Measurements from ENCODE around the gene AGBL3.
"Not testable (repeated sequence)": the region's sequence is repeated elsewhere in the genome, so short reads cannot be mapped to it uniquely, and the experiment has no call there.

Gene AGBL3

GRCh38 chr7:135170274-135170997, 184.1 kb downstream of the AGBL3 start, which contains the start of gene CYREN:
Gene CYREN, minus strand, starts transcription at chr7:135170707. Its CDS starts 1,785 bp downstream, at chr7:135168922.
- TF ChIP-seq CTCF (IDR thresholded peaks at IDR 0.05), result peak; percentile 61 to 71
- Histone ChIP-seq H3K4me3 (peak within 1 kb of the TSS; percentile 78 to 99), H3K4me1 (peaks cover 7 to 40% (median 35%) of the 10 kb centered on the region in 4 donors), H3K27ac (peak within 1 kb of the TSS; percentile 93 to 97), H3K27me3 (no peaks in the 10 kb centered on the region), H3K9me3 (no peaks in the 10 kb centered on the region), H3K36me3 (peaks cover 12 to 34% (median 32%) of the 10 kb centered on the region in 3 donors)
- intact Hi-C loops (cut with DNase I; ENCODE audit: low total_unique reads), result loop anchor here (2.0 to 5.0 kb wide), 2 partner anchors 42 to 484 kb away; partner anchors contain the start of gene WDR91
- DNase-seq, result peak; percentile 91 to 98

- not testable (repeated sequence) for H3K27me3 ChIP-seq, H3K9me3 ChIP-seq, DNase-seq
- peaks cover 9 to 28% (median 26%) of the 10 kb centered on the region in 3 donors for H3K36me3 ChIP-seq
- peak overlapping the region; percentile 93 to 97 for H3K27ac ChIP-seq
- intact Hi-C loops (cut with DNase I; ENCODE audit: low total_unique reads), result loop anchor here (2.0 to 5.0 kb wide), 2 partner anchors 41 to 484 kb away; partner anchors contain the start of gene WDR91
- H3K4me1 ChIP-seq, result peaks cover 7 to 40% (median 35%) of the 10 kb centered on the region in 4 donors
- peak overlapping the region; percentile 78 to 99 for H3K4me3 ChIP-seq
Observed at GRCh38 chr7:135170998-135171481, 184.7 kb downstream of the AGBL3 start.

- H3K9me3 ChIP-seq, H3K27me3 ChIP-seq: not testable (repeated sequence)
- H3K36me3 ChIP-seq, result peaks cover 2 to 23% (median 19%) of the 10 kb centered on the region in 3 donors
- H3K4me3 ChIP-seq, result peak overlapping the region; percentile 78 to 99
- peak overlapping the region; percentile 93 to 97 for H3K27ac ChIP-seq
- peaks cover 7 to 40% (median 35%) of the 10 kb centered on the region in 4 donors for H3K4me1 ChIP-seq
- intact Hi-C loops (cut with DNase I; ENCODE audit: low total_unique reads), result loop anchor here (2.0 to 5.0 kb wide), 2 partner anchors 41 to 485 kb away; partner anchors contain the start of gene WDR91
- DNase-seq, result peak in 1 of 2 donors; percentile 91
Observed at GRCh38 chr7:135171581-135172291, 185.4 kb downstream of the AGBL3 start.

- H3K27ac ChIP-seq, H3K4me3 ChIP-seq, H3K36me3 ChIP-seq, H3K9me3 ChIP-seq, H3K27me3 ChIP-seq: not testable (repeated sequence)
- H3K4me1 ChIP-seq, result peaks cover 7 to 24% (median 16%) of the 10 kb centered on the region in 4 donors
- intact Hi-C loops (cut with DNase I; ENCODE audit: low total_unique reads), result loop anchor here (5.0 kb wide), 1 partner anchor 38 kb away; the partner anchor contains the start of gene WDR91
- peak in 1 of 2 donors; percentile 38 for DNase-seq
Observed at GRCh38 chr7:135173916-135174315, 187.6 kb downstream of the AGBL3 start.

- TF ChIP-seq CTCF (IDR thresholded peaks at IDR 0.05), result no peak
- Histone ChIP-seq H3K27ac (no peak overlapping the region), H3K4me3 (no peak overlapping the region), H3K4me1 (peaks cover 3 to 20% (median 8%) of the 10 kb centered on the region in 4 donors), H3K9me3 (no peaks in the 10 kb centered on the region), H3K36me3 (peaks cover 0 to 7% (median under 1%) of the 10 kb centered on the region in 3 donors), H3K27me3 (no peaks in the 10 kb centered on the region)
- no peak for DNase-seq
- intact Hi-C loops (cut with DNase I; ENCODE audit: low total_unique reads), result loop anchor here (5.0 kb wide), 1 partner anchor 37 kb away; the partner anchor contains the start of gene WDR91
Observed at GRCh38 chr7:135174941-135175340, 188.6 kb downstream of the AGBL3 start.

GRCh38 chr7:135175931-135176330, 189.6 kb downstream of the AGBL3 start:
- no peak for TF ChIP-seq CTCF (IDR thresholded peaks at IDR 0.05)
- DNase-seq, result no peak
- no peaks in the 10 kb centered on the region for H3K27me3 ChIP-seq
- peaks cover 3 to 18% (median 8%) of the 10 kb centered on the region in 4 donors for H3K4me1 ChIP-seq
- H3K4me3 ChIP-seq, result no peak overlapping the region
- H3K27ac ChIP-seq, result no peak overlapping the region
- intact Hi-C loops (cut with DNase I; ENCODE audit: low total_unique reads), result no loop called here
- H3K36me3 ChIP-seq, result peaks cover 2 to 10% (median 9%) of the 10 kb centered on the region in 3 donors
- H3K9me3 ChIP-seq, result peaks cover 0 to 8% (median 5%) of the 10 kb centered on the region in 3 donors
